CD14-positive monocyte (primary cell): Measurements from ENCODE around the gene RIPOR3. TPM values are rescaled to one million over a fixed set of nuclear protein-coding genes. Genes with fewer than 3 reads are reported as not detected.

Experiments used
- DNase-seq, 3 donors: peaks; one replicate each; pipeline ENCODE4 v3.0.0-alpha.2; 2011 to 2022
- H2AFZ ChIP-seq: 2 replicates; pipeline ENCODE4 v1.6.0; 2012; ENCODE audit warnings: mild to moderate bottlenecking, low read depth, low read length, inconsistent platforms; ENCODE audit not compliant: insufficient read depth, poor library complexity, severe bottlenecking
- H3K27ac ChIP-seq, 2 donors: 1 replicate in 1 of 2; 2 replicates in 1 of 2; pipeline ENCODE4 v1.5.1; 2012 to 2013; ENCODE audit warnings: low read length in 2 of 2, control low read depth in 1 of 2, inconsistent platforms in 1 of 2, low read depth in 1 of 2, mild to moderate bottlenecking in 1 of 2
- H3K27me3 ChIP-seq, 2 donors: one replicate each; pipeline versions ENCODE4 v1.6.0 to v1.6.1; 2011 to 2013; ENCODE audit warnings: low read length in 2 of 2; ENCODE audit not compliant: control insufficient read depth in 2 of 2, insufficient read depth in 2 of 2
- H3K36me3 ChIP-seq, 2 donors: replicated peaks in 1 of 2; 1 replicate in 1 of 2; 2 replicates in 1 of 2; pipeline versions ENCODE4 v1.5.1 to v1.6.1; 2012 to 2013; ENCODE audit warnings: low read length in 2 of 2, control low read depth in 1 of 2, inconsistent platforms in 1 of 2, mild to moderate bottlenecking in 1 of 2; ENCODE audit not compliant: insufficient read depth in 2 of 2, control insufficient read depth in 1 of 2
- H3K4me1 ChIP-seq, 2 donors: 1 replicate in 1 of 2; 2 replicates in 1 of 2; pipeline versions ENCODE4 v1.5.1 to v1.6.1; 2012 to 2013; ENCODE audit warnings: low read length in 2 of 2, control low read depth in 1 of 2, inconsistent platforms in 1 of 2, mild to moderate bottlenecking in 1 of 2, moderate library complexity in 1 of 2; ENCODE audit not compliant: insufficient read depth in 2 of 2, control insufficient read depth in 1 of 2
- H3K4me2 ChIP-seq: replicated peaks from 2 replicates; pipeline ENCODE3; 2012; ENCODE audit warnings: low read length, moderate library complexity, mild to moderate bottlenecking; ENCODE audit not compliant: poor library complexity, severe bottlenecking; ENCODE audit errors: extremely low read depth
- H3K4me3 ChIP-seq, 3 experiments: fragments of 200-600 bp in 1 of 3; sonication (generic) in 1 of 3; replicated peaks in 1 of 3; 1 replicate in 2 of 3; 2 replicates in 1 of 3; pipeline ENCODE4 v1.5.1; 2011 to 2013; ENCODE audit warnings: low read length in 3 of 3, mild to moderate bottlenecking in 3 of 3, control low read depth in 2 of 3, low read depth in 2 of 3, inconsistent platforms in 1 of 3, moderate library complexity in 1 of 3
- H3K79me2 ChIP-seq: 2 replicates; pipeline ENCODE4 v1.6.0; 2012; ENCODE audit warnings: mild to moderate bottlenecking, control low read depth, inconsistent platforms, low read length, moderate library complexity; ENCODE audit not compliant: insufficient read depth
- H3K9ac ChIP-seq: 2 replicates; pipeline ENCODE4 v1.6.0; 2017; ENCODE audit warnings: low read length, mild to moderate bottlenecking; ENCODE audit not compliant: insufficient read depth, poor library complexity, severe bottlenecking
- H3K9me3 ChIP-seq, 2 donors: replicated peaks in 1 of 2; 1 replicate in 1 of 2; 2 replicates in 1 of 2; pipeline versions ENCODE4 v1.5.1 to v1.6.1; 2012 to 2013; ENCODE audit warnings: low read length in 2 of 2, control low read depth in 1 of 2; ENCODE audit not compliant: control insufficient read depth in 1 of 2, insufficient read depth in 1 of 2
- H4K20me1 ChIP-seq: 2 replicates; pipeline ENCODE4 v1.6.0; 2012; ENCODE audit warnings: mild to moderate bottlenecking, low read length, control low read depth, moderate library complexity; ENCODE audit not compliant: insufficient read depth
- H3K27ac Mint-ChIP-seq, 7 donors: one replicate each; pipeline ENCODE4 v1.8.0; 2020; ENCODE audit warnings: mild to moderate bottlenecking in 7 of 7, mixed read lengths in 7 of 7, moderate library complexity in 6 of 7, inconsistent platforms in 2 of 7
- H3K27me3 Mint-ChIP-seq, 3 donors: one replicate each; pipeline ENCODE4 v1.8.0; 2021 to 2022; ENCODE audit warnings: low read depth in 3 of 3, mild to moderate bottlenecking in 3 of 3, mixed read lengths in 3 of 3, moderate library complexity in 3 of 3, inconsistent platforms in 1 of 3
- H3K36me3 Mint-ChIP-seq, 2 donors: one replicate each; pipeline ENCODE4 v1.8.0; 2020; ENCODE audit warnings: mixed read lengths in 2 of 2, inconsistent platforms in 1 of 2, mild to moderate bottlenecking in 1 of 2
- H3K4me1 Mint-ChIP-seq: one replicate; pipeline ENCODE4 v1.8.0; 2020; ENCODE audit warnings: mild to moderate bottlenecking, mixed read lengths
- H3K4me3 Mint-ChIP-seq, 2 donors: one replicate each; pipeline ENCODE4 v1.8.0; 2020; ENCODE audit warnings: mild to moderate bottlenecking in 2 of 2, mixed read lengths in 2 of 2, moderate library complexity in 1 of 2
- H3K9me3 Mint-ChIP-seq, 7 donors: one replicate each; pipeline ENCODE4 v1.8.0; 2020 to 2022; ENCODE audit warnings: mixed read lengths in 7 of 7, mild to moderate bottlenecking in 6 of 7, moderate library complexity in 6 of 7, inconsistent platforms in 2 of 7
- WGBS: methylation state at CpG from one replicate; pipeline ENCODE4 v1.1.5; 2013; ENCODE audit warnings: missing lambda C conversion rate; ENCODE audit not compliant: insufficient coverage; 5-methylcytosine and 5-hydroxymethylcytosine counted together
- intact Hi-C, 2 donors: fragments of 100-400 bp; cut with micrococcal nuclease; formaldehyde crosslinking; loops; one replicate each; pipeline versions ENCODE4 v1.15.0 to v1.15.1; 2023
- polyA plus RNA-seq, 3 donors: library from polyadenylated mRNA; depleted of rRNA in 1 of 3; unstranded in 2 of 3; stranded (reverse) in 1 of 3; fragments of 300-500 nt in 2 of 3; fragments of >200 nt in 1 of 3; fragmentation: Illumina TruSeq in 2 of 3; gene quantifications; 1 replicate in 2 of 3; 2 replicates in 1 of 3; pipeline ENCODE4 v1.2.3, GENCODE V29; 2012 to 2021
- TF ChIP-seq, protein P1 (sequence below): fragments of 200-600 bp; IDR thresholded peaks from one replicate; pipeline ENCODE4 v1.8.0; 2022; ENCODE audit warnings: antibody characterized with exemption, mild to moderate bottlenecking

RIPOR3 gene
- polyA plus RNA-seq, 3 donors: not detected

DNA sequence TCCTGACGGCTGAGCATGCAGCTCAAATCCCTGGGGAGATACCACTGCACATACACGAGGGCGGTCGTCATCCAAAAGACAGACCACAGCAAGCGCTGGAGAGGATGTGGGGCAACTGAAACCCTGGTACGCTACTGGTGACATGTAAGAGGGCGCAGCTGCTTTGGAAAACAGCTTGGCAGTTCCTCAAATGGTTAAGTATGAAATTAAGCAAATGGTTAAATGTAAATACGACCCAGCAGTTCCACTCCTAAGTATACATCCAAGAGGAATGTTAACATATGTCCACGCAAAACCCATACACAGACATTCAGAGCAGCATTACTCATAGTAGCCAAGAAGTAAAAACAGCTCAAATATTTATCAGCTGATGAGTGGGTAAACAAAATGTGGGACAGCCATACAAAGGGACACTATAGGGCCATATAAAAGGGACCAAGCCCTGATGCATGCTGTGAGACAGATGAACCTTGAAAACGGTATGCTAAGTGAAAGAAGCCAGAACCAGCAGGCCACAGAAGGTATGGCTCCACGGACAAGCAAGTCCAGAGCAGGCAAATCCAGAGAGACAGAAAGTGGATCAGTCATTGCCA lies 38.5 kb downstream of the RIPOR3 start:
- no peaks in the 10 kb centered on the region for H3K79me2 ChIP-seq
- no peak overlapping the region for H3K4me3 ChIP-seq
- no peaks in the 10 kb centered on the region for H4K20me1 ChIP-seq
- no peaks in the 10 kb centered on the region for H3K27me3 ChIP-seq
- H3K4me3 Mint-ChIP-seq: no peak overlapping the region
- no peaks in the 10 kb centered on the region for H3K4me1 ChIP-seq
- 73% methylated on average over 6 of the region's 11 CpGs for WGBS
- H3K27ac ChIP-seq: no peak overlapping the region
- no peak overlapping the region for H3K9ac ChIP-seq
- H3K27ac Mint-ChIP-seq: no peak overlapping the region
- peaks cover 0 to 2% (median 0%) of the 10 kb centered on the region in 7 donors for H3K9me3 Mint-ChIP-seq
- TF ChIP-seq, protein P1, sequence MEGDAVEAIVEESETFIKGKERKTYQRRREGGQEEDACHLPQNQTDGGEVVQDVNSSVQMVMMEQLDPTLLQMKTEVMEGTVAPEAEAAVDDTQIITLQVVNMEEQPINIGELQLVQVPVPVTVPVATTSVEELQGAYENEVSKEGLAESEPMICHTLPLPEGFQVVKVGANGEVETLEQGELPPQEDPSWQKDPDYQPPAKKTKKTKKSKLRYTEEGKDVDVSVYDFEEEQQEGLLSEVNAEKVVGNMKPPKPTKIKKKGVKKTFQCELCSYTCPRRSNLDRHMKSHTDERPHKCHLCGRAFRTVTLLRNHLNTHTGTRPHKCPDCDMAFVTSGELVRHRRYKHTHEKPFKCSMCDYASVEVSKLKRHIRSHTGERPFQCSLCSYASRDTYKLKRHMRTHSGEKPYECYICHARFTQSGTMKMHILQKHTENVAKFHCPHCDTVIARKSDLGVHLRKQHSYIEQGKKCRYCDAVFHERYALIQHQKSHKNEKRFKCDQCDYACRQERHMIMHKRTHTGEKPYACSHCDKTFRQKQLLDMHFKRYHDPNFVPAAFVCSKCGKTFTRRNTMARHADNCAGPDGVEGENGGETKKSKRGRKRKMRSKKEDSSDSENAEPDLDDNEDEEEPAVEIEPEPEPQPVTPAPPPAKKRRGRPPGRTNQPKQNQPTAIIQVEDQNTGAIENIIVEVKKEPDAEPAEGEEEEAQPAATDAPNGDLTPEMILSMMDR: no peak
- no peak for DNase-seq
- peaks cover 0 to 7% (median 2%) of the 10 kb centered on the region in 3 donors for H3K27me3 Mint-ChIP-seq
- no peaks in the 10 kb centered on the region for H3K36me3 ChIP-seq
- no peaks in the 10 kb centered on the region for H3K36me3 Mint-ChIP-seq
- no peaks in the 10 kb centered on the region for H3K9me3 ChIP-seq
- no peak overlapping the region for H3K4me2 ChIP-seq
- H2AFZ ChIP-seq: no peak overlapping the region
- intact Hi-C loops: no loop called here
- H3K4me1 Mint-ChIP-seq: no peaks in the 10 kb centered on the region

DNA sequence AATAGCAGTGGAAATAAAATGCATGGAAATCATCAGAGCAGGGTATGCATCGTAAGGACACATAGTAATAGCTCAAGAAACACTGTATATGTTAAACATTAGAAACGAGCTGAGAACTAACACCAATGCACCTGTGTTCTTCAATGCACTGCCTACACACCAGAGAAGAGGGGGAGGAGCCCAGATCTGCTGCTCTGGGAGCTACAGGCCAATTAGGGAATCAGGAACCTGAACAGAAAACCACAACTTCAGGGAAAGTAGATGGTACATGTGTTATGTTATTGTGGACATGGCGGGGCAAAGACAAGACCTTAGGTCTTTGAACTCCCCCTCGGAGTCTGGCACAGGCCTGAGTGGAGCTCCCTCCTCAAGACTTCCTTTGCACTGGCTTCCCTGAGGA lies 39.7 kb downstream of the RIPOR3 start:
- Mint-ChIP-seq H3K27me3 (peaks cover 0 to 7% (median 2%) of the 10 kb centered on the region in 3 donors), H3K27ac (no peak overlapping the region), H3K9me3 (peaks cover 0 to 8% (median 2%) of the 10 kb centered on the region in 7 donors), H3K36me3 (no peaks in the 10 kb centered on the region), H3K4me1 (no peaks in the 10 kb centered on the region), H3K4me3 (no peak overlapping the region)
- Histone ChIP-seq H3K4me3 (no peak overlapping the region), H3K36me3 (no peaks in the 10 kb centered on the region), H3K4me2 (no peak overlapping the region), H3K9me3 (peaks cover under 1 to 3% of the 10 kb centered on the region in 2 donors), H4K20me1 (no peaks in the 10 kb centered on the region), H2AFZ (no peak overlapping the region), H3K9ac (no peak overlapping the region), H3K79me2 (no peaks in the 10 kb centered on the region), H3K4me1 (no peaks in the 10 kb centered on the region), H3K27me3 (no peaks in the 10 kb centered on the region), H3K27ac (no peak overlapping the region)
- WGBS: no CpG with 5 or more reads among the region's 4 CpGs
- no peak for DNase-seq
- TF ChIP-seq, protein P1: no peak
- intact Hi-C loops: no loop called here
